Ishikawa (cell line): ENCODE data around the gene MEF2A.

Experiments
- CEBPB ChIP-seq: IDR thresholded peaks from 2 replicates; pipeline ENCODE4 v1.6.1; 2012
- CREB1 ChIP-seq: IDR thresholded peaks from 2 replicates; pipeline ENCODE4 v1.6.1; 2012; ENCODE audit warnings: low read depth
- EGR1 ChIP-seq: IDR thresholded peaks from 2 replicates; pipeline ENCODE4 v1.6.1; 2012
- EP300 ChIP-seq: IDR thresholded peaks from 2 replicates; pipeline ENCODE4 v1.6.1; 2012; ENCODE audit warnings: borderline replicate concordance
- FOXM1 ChIP-seq: IDR thresholded peaks from 2 replicates; pipeline ENCODE4 v1.6.1; 2012; ENCODE audit warnings: low read depth, borderline replicate concordance
- NFIC ChIP-seq: IDR thresholded peaks from 2 replicates; pipeline ENCODE4 v1.6.1; 2012
- RAD21 ChIP-seq: IDR thresholded peaks from 2 replicates; pipeline ENCODE4 v1.6.1; 2012; ENCODE audit warnings: low read depth
- TAF1 ChIP-seq: IDR thresholded peaks from 2 replicates; pipeline ENCODE4 v1.6.1; 2012; ENCODE audit warnings: low read depth, mild to moderate bottlenecking
- TCF12 ChIP-seq: IDR thresholded peaks from 2 replicates; pipeline ENCODE4 v1.6.1; 2012; ENCODE audit warnings: low read depth
- TEAD4 ChIP-seq: IDR thresholded peaks from 2 replicates; pipeline ENCODE4 v1.6.1; 2012
- YY1 ChIP-seq: IDR thresholded peaks from 2 replicates; pipeline ENCODE4 v1.6.1; 2012; ENCODE audit warnings: low read depth
- ZBTB7A ChIP-seq: IDR thresholded peaks from 2 replicates; pipeline ENCODE4 v1.6.1; 2012; ENCODE audit warnings: low read depth
- TF ChIP-seq, protein P1 (sequence below): IDR thresholded peaks from 2 replicates; pipeline ENCODE4 v1.6.1; 2012; ENCODE audit warnings: low read depth, mild to moderate bottlenecking
- TF ChIP-seq, protein P2 (sequence below): IDR thresholded peaks from 2 replicates; pipeline ENCODE4 v1.6.1; 2012
- TF ChIP-seq, protein P3 (sequence below): IDR thresholded peaks from 2 replicates; pipeline ENCODE4 v1.6.1; 2012

Gene MEF2A

DNA sequence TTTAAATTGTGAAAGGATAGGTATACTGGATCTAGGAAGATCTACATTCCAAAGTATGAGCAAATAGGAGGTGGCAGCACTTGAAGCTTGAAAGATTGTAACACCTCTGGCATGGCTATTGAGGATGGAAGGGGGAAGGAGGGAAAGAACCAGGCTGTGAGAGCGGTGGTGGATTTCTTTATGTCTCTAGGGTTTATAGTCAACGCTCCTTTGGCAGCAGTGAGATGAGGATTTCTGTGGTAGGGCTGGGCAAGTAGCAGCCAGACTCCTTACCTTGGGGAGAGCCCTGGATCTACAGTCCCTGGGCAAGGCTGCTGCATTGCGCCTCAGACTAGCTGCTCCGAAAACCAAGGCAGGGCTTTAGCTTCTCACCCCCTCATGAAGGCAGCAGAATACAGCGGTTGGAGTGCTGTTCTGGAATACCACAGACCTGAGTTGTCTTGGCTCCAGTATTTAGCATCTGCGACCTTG is 53.2 kb downstream of the MEF2A start:
- no peak for TF ChIP-seq TAF1
- TF ChIP-seq EGR1, result no peak
- no peak for TF ChIP-seq FOXM1
- TF ChIP-seq TEAD4, result no peak

DNA sequence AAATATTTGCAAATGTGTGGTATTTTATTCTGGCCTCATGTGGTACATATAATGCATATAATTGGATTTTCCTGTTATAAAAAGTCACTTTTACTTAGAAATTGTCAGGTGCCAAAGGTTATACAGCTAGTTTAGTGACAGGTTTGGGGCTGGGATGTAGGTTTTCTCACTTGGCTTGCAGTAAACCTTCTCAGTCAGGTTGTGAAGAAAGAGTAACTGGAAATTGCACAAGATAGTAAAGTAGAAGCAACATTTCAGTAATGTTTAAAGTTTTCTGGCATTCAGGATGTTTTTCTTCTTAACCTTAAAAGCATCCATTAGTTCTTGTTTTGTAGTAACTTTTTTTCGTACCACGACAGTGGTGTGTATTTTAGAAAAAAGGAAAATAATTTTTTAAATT is 53.9 kb downstream of the MEF2A start:
- no peak for TF ChIP-seq FOXM1
- TF ChIP-seq TAF1, result no peak
- TF ChIP-seq EGR1, result no peak
- TF ChIP-seq ZBTB7A, result no peak

DNA sequence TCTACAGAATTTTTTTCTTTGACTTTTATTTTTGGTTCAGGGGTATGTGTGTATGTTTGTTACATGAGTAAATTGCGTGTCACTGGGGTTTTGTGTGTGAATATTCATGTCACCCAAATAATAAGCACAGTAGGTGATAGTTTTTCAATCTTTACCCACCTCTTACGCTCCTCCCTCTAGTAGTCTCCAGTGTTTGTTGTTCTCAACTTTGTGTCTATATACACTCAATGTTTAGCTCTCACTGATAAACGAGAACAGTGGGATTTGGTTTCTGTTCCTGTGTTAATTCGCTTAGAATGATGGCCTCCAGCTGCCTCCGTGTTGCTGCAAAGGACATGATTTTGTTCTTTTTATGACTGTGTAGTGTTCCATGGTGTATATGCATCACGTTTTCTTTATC is 54.4 kb downstream of the MEF2A start:
- TF ChIP-seq TCF12 (no peak), RAD21 (no peak), ZBTB7A (no peak), FOXM1 (no peak), NFIC (no peak), TEAD4 (no peak), EP300 (no peak), YY1 (no peak), CEBPB (no peak), EGR1 (no peak), CREB1 (no peak), TAF1 (no peak)
- TF ChIP-seq, protein P1, sequence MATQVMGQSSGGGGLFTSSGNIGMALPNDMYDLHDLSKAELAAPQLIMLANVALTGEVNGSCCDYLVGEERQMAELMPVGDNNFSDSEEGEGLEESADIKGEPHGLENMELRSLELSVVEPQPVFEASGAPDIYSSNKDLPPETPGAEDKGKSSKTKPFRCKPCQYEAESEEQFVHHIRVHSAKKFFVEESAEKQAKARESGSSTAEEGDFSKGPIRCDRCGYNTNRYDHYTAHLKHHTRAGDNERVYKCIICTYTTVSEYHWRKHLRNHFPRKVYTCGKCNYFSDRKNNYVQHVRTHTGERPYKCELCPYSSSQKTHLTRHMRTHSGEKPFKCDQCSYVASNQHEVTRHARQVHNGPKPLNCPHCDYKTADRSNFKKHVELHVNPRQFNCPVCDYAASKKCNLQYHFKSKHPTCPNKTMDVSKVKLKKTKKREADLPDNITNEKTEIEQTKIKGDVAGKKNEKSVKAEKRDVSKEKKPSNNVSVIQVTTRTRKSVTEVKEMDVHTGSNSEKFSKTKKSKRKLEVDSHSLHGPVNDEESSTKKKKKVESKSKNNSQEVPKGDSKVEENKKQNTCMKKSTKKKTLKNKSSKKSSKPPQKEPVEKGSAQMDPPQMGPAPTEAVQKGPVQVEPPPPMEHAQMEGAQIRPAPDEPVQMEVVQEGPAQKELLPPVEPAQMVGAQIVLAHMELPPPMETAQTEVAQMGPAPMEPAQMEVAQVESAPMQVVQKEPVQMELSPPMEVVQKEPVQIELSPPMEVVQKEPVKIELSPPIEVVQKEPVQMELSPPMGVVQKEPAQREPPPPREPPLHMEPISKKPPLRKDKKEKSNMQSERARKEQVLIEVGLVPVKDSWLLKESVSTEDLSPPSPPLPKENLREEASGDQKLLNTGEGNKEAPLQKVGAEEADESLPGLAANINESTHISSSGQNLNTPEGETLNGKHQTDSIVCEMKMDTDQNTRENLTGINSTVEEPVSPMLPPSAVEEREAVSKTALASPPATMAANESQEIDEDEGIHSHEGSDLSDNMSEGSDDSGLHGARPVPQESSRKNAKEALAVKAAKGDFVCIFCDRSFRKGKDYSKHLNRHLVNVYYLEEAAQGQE, result no peak
- TF ChIP-seq, protein P2, sequence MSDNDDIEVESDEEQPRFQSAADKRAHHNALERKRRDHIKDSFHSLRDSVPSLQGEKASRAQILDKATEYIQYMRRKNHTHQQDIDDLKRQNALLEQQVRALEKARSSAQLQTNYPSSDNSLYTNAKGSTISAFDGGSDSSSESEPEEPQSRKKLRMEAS, result no peak
- TF ChIP-seq, protein P3, sequence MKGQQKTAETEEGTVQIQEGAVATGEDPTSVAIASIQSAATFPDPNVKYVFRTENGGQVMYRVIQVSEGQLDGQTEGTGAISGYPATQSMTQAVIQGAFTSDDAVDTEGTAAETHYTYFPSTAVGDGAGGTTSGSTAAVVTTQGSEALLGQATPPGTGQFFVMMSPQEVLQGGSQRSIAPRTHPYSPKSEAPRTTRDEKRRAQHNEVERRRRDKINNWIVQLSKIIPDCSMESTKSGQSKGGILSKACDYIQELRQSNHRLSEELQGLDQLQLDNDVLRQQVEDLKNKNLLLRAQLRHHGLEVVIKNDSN, result no peak

DNA sequence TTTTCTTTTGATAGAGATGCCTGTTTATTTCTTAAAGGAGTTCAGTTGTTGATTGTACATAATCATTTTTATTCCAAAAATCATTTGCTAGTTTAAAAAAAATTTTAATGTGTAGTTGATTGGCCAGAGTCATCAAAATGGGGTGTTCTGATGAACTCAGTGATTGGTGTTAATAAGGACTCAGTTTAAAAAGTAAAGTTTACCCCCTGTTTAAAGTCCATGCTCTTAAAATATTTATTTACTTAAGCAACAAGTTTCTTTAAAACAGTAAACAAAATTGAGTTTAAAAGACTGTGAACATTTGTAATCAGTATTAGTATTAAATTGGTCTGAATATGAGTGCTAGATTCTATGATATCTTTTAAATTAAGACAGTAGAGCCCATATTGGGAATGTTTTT is 56.0 kb downstream of the MEF2A start:
- TF ChIP-seq CEBPB (no peak), EP300 (no peak), TEAD4 (no peak), TAF1 (no peak), YY1 (no peak), EGR1 (no peak), TCF12 (no peak), RAD21 (no peak), CREB1 (no peak), ZBTB7A (no peak), FOXM1 (no peak), NFIC (no peak)
- TF ChIP-seq, protein P1, result no peak
- TF ChIP-seq, protein P2, result no peak
- TF ChIP-seq, protein P3, result no peak

DNA sequence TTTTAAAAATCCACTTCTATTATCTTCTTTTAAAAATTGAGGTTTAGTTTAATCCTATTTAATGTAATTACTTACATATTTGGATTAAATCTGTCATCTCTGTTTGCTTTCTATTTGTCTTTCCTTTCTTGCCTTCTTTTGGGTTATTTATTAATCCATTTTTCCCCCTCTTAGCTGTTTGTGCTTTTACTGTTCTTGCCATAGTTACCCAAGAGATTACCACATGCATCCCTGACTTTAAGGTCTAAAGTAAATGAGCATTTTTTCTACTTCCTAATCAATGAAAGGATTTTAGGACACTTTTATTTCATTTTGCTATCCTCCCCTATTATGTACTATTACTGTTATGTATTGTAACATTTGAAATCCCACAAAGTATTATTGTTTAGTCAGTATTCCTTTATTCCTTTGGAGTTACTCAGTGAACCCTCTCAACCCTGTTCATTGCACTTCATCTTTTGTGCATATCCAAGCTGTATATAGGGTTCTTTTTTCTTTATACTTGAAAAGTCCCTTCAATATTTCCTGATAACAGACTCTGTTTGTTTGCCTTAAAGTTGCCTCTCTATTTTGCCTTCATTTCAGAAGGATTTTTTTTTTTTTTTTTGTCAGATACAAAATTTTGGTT is 62.7 kb downstream of the MEF2A start:
- TF ChIP-seq ZBTB7A, result no peak
- TF ChIP-seq TEAD4, result no peak
- TF ChIP-seq CREB1, result no peak
- no peak for TF ChIP-seq FOXM1
- TF ChIP-seq, protein P1, result no peak
- no peak for TF ChIP-seq RAD21
- no peak for TF ChIP-seq NFIC
- TF ChIP-seq EP300, result no peak
- no peak for TF ChIP-seq YY1
- no peak for TF ChIP-seq TAF1
